NCI-H460 (cell line): ENCODE results near the gene TAOK3. TPM values are rescaled to one million over a fixed set of nuclear protein-coding genes. Genes with fewer than 3 reads are reported as not detected.
"Not testable (repeated sequence)": the region's sequence is repeated elsewhere in the genome, so short reads cannot be mapped to it uniquely, and the experiment has no call there.

Experiments used
- DNase-seq: peaks from one replicate; pipeline ENCODE4 v3.0.0-alpha.2; 2016; ENCODE audit warnings: low read depth; ENCODE audit errors: extremely low read depth
- total RNA-seq: library from RNA; depleted of rRNA; stranded (reverse); fragments of >200 nt; shearing (Covaris generic); gene quantifications from 2 replicates; pipeline ENCODE4 v1.2.3, GENCODE V29; 2014

Gene TAOK3
- total RNA-seq, 1 experiment from 2014 or later = 23.6 TPM

DNA sequence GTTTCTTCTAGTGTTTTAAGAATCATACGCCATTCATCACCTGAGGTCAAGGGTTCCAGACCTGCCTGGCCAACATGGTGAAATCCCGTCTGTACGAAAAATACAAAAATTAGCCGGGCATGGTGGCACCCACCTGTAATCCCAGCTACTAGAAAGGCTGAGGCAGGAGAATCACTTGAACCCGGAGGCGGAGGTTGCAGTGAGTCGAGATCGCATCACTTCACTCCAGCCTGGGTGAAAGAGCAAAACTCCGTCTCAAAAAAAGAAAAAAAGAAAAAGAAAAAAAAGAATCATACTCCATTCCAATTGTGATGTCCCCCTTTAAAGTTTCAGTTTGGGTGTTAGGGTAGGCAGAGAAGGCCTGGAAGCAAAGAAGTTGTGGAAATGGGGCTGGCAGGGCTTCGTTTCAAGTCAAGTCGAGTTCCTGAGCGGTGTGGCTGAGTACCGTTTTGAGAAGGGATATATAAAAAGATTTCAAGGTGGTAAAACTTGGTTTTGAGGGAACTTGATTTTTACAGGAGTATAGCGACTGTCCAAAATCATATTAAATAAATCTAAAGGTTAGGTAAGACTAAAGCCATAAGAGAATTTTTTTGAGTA is 1.5 kb upstream of the TAOK3 start:
- DNase-seq = no peak

DNA sequence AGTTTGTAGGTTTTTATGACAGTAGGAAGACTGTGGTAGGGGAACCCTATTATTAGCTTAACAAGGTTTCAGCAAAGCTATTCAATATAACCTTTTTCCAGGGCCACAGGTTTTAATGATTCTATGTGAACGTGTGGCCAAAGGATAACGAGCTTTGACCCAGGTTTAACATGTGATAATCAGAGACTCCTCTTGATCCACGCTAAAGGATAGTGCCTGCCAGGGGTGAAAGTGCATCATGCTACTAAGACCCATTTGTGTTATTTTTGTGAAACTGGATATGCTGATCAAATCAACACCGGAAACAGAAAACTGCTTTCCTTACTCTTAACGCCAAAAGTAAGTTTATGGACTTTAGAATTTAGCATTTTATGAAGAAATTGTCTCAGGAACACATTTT is 909 bp upstream of the TAOK3 start:
- DNase-seq = no peak

DNA sequence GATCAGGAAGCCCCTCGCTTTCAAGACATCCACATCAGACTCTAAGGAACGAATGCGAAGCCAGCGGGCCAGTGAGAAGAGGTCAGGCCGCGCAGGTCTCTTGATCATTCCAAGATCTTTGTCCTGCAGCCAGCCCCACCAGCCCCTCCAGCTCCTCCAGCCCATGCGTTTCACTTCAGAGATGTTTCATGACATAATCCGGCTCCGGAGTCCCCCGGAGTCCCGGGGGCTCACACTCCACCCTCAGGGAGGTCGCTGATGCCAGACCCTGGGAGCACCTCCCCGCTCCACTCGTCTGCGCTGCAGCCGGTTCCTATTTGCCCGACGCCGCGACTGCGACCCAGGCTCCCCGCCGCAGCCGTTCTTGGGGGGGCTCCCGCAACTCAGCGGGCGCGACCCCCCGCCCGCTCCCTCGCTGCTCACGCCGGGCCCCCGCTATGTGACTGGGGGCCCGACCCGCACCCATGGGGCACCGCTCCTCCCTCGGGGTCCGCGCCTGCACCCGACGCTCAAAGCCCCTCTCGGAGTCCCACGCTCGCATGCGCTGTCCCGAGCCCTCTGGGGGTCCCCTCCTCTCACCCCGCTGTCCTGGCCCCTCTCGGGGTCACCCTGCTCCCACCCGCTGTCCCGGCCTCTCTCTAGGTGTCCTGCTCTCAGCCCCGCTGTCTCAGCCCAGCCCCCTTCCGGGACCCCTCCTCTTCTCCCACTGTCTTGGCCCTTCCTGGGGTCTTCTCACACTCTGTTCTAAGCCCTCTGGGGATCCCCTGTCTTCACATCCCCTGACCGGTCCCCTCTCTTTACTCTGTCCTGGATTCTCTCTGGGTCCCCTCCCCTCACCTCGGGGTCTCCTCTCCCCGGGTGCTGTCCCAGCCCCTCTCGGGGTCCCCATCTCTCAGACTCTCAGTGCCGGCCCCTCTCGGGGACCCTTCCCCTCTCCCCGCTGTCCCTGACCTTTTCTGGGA is 1.1 kb downstream of the TAOK3 start:
- no peak for DNase-seq

DNA sequence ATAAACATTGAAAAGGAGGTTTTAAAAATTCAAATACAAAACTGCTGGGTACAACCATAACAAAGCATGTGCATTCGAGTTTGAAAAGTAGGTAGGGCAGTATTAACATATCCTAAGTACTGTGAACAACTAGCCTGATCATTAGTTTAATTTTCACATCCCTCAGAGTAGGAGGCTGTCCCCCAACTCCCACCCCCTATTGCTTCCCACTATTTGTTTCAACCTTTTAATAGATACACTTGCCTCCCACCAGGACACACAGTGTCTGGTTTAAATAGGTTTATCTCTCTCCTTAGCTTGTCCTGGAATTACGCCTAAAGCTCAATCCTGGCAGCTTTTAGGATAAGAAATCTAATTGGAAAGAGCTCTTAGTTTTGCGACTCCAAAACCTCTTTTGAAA is 2.1 kb downstream of the TAOK3 start:
- DNase-seq = no peak

DNA sequence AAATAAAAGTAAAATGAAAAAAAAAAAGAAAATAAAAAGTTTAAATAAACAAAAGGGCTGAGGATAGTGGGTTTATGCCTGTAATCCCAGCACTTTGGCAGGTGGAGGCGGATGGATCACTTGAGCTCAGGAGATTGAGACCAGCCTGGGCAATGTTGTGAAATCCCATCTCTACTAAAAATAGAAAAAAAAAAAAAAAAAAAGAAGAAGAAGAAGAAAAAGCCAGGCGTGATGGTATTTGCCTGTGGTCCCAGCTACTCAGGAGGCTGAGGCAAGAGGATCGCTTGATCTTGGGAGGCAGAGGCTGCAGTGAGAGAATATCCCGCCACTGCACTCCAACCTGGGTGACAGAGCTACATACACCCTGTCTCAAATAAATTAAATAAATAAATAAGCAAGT is 3.9 kb downstream of the TAOK3 start:
- DNase-seq = no peak

DNA sequence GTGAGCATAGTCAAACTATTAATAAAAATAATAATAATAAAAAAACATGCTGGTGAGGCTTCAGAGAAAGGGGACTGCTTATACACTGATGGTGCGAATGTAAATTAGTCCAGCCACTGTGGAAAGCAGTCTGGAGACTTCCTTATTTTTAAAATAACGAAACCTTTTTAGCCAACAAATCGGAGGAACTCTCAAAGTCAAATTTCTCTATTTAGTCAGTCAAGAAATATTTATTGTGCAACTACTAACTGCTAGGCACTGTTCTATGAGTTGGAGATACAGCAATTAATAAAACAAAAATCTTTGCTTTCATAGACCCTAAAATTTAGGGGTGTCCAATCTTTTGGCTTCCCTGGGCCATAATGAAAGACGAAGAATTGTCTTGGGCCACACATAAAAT is 10.8 kb downstream of the TAOK3 start:
- DNase-seq = no peak

DNA sequence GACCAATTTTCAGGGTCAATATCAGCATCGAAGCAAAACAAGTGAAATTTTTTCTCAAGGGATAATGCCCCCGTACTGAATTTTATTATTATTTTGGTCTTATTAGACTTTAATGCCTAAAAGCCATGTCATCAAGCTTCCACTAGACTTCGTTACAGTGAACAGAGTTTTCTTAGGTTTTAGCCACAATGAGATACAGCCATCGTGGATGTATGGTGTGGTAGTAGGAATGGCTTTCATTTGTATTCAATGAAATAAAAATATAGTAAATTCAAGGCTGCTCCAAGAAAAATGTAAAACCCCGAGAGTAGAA is 11.7 kb downstream of the TAOK3 start:
- no peak for DNase-seq

DNA sequence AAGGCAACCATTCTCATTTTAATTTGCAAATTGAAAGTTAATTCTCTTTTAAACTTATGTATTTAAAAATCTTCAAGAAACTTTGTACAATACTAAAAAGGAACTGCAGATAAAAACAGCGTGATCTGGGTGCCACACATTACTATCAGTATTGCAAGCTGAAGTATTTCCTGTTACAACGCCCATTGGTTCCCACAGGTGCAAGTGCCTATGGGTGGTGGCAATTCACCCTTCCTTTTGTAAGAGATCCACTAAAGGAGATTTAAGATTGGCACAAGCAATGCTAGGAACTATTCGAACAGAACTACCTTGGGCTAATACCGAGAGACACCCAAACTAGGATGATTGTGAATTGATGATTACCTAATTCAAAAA is 13.2 kb downstream of the TAOK3 start:
- no peak for DNase-seq

DNA sequence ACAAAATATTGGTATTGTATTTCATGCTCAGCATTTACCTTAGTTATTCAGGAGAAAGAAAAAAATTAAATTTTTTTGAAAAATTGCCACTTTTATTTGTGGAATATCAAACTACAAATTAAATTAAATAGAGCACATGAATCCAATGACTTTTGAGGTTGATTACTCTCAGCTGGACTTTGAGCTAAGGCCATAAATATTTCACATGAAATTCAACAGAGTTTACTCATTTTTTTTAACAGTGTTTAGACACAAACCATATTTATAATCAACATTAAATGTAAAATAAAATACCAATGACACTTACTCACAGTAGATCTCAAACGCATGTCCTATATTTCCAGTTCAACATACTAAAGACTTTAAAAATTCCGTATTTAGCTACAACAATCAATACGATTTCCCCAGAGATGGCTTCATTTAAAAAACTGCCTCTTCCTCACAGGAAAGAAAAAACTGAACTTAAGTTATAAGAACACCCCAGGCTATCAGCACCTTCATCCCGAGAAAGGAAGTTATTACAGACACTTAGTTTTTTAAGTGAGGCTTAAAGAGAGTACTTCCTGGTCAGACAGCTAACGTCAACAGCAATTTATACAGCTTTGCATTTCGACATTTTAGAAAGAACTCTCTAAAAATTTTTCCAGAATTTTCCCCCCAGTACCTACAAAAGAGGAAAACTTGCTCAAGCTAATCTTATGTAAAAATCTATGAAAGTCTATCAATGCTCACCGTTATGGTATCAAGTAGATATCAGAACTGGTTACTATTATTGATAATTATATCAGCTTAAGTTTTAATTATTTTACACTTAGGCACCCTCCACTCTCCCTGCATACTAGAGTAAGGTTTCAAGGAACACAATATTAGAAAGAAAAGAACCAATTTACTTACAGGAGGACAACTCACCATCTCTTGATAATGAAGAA is 13.8 kb downstream of the TAOK3 start:
- no peak for DNase-seq

DNA sequence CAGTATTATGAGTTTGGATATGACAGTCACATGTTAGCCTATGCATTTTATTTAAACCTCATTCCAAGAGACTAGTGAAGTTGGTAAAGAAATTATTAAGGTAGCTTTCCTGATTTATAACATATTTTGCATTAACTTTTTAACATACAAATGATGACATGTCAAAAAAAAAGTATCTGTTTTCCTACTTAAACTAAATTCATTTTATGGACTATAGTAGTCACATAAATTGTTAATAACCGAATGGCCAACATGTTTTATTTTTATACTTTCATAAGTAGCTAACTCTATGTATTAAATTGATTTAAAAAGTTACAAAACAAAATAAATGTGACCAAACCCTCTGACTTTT is 14.7 kb downstream of the TAOK3 start:
- no peak for DNase-seq

DNA sequence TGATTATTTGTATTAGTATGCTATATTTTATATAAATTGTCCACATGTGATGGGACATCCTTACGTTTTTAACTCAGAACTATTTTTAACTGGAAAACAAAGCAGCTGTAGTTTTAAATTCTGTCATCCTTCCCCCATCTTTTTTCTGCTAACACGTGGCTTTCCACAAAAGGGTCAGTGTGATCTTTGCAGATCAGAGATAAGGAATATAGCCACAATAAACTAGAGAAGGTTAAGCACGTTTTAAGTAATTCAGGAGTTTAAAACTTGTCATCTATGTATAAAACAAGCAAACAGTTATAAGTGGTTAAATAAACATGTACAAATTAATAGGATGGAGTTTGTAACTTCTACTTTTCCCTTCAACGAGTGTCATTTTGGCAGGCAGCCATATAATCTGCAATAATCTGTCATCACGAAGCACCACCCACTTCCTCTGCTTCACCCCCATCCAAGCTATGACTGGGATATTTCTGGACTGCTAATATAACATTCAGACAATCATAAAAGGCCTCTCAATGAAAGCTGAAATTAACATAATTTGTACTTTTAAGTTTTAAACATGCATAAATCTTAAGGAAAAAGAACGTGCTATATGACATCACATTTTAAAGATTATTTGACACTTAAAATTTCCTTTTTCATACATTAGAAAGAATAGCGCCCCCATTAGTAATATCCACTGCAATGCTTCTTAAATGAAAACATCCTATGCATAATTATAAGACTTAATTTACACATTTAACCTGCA is 15.3 kb downstream of the TAOK3 start:
- DNase-seq = no peak

DNA sequence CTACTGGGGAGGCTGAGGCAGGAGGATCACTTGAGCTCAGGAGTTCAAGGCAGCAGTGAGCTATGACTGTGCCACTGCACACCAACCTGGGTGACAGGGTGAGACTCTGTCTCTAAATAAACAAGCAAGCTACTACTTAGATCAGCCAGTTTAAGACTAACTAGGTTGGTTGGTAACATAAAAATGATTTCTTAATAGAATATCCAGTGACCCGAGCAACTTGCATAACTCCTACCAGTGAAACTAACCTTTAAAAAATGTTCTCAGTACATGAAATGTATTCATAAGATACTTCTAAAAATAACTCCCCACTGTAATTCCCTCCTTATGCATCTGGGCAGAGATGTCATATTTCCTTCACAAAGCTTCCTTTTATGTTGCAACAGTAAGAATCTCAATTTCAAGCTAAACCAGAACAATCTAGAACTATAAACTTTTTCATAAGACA is 15.9 kb downstream of the TAOK3 start:
- no peak for DNase-seq

DNA sequence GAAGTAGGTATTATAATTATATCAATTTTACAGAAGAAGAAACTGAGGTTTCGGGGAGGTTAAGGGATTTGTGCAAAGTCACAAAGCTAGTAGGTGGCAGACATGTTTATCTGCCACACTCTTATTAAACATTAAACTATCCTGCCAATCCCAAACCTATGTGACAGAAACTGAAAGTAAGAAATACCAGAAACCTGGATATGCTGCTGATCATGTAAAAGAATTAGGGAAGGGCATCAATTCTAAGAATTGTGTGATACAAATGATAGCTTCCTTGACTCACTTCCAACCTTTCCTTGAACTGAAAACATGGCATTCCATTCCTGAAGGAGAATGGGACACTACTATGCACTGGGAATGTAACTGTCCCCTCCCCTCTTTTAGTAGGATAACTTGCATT is 16.9 kb downstream of the TAOK3 start:
- DNase-seq = no peak

DNA sequence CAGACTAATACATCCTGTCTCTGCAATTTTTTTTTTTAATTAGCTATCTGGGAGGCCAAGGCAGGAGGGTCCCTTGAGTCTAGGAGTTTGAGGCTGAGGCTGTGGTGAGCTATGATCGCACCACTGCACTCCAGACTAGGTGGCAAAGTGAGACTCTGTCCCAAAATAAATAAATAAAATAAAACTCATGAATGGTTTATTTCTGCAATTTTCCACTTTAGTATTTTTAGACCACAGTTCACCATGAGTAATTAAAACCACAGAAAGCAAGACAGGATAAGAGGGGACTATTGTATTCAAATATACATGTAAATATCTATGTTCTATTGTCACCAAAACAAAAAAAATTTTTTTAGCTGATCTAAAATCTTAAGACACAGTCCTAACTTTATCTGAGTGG is 17.8 kb downstream of the TAOK3 start:
- DNase-seq = no peak

DNA sequence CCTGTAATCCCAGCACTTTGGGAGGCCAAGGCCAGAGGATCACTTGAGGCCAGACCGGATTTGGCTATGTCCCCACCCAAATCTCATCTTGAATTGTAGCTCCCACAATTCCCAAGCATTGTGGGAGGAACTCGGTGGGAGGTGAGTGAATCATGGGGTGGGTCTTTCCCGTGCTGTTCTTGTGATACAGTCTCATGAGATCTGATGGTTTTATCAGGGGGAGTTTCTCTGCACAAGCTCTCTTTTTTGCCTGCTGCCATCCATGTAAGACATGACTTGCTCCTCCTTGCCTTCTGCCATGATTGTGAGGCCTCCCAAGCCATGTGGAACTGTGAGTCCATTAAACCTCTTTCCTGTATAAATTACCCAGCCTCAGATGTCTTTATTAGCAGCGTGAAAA is 18.2 kb downstream of the TAOK3 start:
- DNase-seq = not testable (repeated sequence)

DNA sequence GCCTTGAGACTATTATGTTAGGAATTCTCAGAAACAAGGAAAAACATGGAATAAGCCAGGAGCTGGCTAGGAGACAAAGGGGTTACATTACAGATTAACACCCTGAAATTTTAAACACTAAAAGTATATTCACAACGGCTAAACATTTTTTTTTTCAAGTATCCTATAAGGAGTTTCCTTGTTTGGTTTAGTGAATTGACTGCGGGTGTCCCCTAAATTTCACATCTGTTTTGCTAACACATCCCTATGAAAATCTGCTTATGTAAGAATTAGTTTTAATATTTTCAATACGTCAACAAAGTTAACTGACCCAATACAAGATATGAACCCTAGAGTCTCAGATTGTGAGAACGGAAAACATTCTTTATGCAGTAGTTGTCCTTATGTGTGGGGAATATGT is 19.0 kb downstream of the TAOK3 start:
- no peak for DNase-seq

DNA sequence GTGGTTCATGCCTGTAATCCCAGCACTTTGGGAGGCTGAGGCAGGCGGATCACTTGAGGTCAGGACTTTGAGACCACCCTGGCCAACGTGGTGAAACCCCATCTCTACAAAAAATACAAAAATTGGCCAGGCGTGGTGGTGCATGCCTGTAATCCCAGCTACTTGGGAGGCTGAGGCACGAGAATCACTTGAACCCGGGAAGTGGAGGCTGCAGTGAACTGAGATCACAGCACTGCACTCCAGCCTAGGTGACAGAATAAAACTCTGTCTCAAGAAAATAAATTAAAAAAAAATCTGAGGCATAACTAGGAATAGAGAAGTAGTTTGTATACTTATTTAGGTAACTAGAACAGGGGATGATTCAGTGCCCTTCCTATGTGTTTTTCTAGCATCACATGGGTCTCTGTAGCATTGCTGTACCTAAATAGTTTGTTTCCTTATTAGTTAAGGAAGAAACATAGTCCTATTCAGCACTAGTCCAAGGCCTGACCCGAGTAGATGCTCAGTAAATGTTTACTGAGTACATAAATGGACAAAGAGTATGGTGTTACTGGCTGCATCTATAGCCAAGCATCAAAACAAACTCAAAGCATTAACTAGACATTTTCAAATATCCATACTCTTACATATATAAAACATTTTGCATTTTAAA is 21.7 kb downstream of the TAOK3 start:
- DNase-seq = no peak

DNA sequence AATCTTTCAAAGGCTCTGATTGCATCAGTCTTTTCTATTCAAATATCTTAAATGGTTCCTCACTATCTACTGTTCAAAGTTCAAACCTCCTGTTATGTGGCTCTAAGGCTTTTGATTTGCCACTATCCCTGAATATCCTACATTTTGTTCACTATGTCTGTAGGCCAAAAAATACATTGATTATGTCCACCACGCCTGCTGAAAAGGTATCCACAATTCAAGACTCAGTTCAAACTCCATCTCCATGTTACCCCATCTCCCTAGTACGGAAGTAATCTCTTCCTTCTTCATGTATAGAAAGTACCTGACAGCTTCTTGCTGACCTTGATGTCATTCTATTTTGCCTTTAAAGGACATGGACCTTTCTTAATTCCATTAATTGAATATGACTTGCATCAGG is 24.8 kb downstream of the TAOK3 start:
- no peak for DNase-seq

DNA sequence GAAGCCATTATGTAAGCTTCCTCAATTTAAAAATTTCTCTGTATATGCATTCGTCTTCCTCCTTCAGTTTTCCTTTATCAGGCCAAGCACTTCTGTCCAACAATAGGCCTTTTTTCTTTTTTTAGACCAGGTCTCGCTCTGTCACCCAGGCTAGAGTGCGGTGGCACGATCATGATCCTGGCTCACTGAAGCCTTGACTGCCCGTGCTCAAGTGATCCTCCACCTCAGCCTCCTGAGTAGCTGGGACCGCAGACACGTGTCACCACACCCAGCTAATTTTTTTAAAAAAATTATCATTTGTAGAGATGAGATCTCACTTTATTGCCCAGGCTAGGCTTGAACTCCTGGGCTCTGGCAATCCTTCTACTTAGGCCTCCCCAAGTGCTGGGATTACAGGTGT is 25.8 kb downstream of the TAOK3 start:
- no peak for DNase-seq

DNA sequence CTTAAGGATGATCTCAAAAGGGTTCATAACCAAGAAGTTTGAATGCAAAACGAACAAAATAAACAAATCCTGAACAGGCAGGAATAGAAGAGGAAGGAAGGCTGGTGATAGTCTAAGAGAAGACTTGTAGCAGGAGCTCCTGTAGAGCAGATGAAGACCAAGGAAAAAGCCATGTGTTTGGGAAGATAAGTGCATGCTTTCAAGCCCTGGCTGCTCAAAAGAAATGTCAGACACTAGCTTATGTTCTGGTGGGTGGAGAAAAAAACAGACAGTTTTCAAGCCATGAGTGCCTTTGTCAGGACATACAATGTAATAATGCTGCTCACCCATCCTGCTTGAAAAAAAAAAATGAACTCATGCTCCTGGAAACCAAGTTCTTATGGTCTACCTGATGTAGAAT is 27.4 kb downstream of the TAOK3 start:
- no peak for DNase-seq
